HFF-Myc (cell line): ENCODE data around the gene AMIGO1.

Source experiments
- DNase-seq: peaks from one replicate; pipeline ENCODE4 v3.0.0-alpha.2; 2011; ENCODE audit warnings: low read depth; ENCODE audit errors: extremely low read depth
- H3K4me3 ChIP-seq: replicated peaks from 2 replicates; pipeline ENCODE4 v1.5.1; 2011; ENCODE audit warnings: low read depth, mild to moderate bottlenecking, control low read depth, low read length
- CTCF ChIP-seq: IDR thresholded peaks from 2 replicates; pipeline ENCODE4 v1.5.1; 2012; ENCODE audit warnings: mild to moderate bottlenecking, low read depth, low read length, control low read depth; ENCODE audit errors: missing control alignments

AMIGO1 gene

GRCh38 chr1:109538827-109539555 lies 29.5 kb upstream of the AMIGO1 start:
- no peak for DNase-seq
- no peak for TF ChIP-seq CTCF
- H3K4me3 ChIP-seq = no peak overlapping the region

GRCh38 chr1:109537450-109538178 lies 28.1 kb upstream of the AMIGO1 start:
- DNase-seq = no peak
- no peak overlapping the region for H3K4me3 ChIP-seq
- TF ChIP-seq CTCF = no peak

GRCh38 chr1:109535971-109536491 lies 26.5 kb upstream of the AMIGO1 start:
- no peak overlapping the region for H3K4me3 ChIP-seq
- no peak for TF ChIP-seq CTCF
- no peak for DNase-seq

DNA sequence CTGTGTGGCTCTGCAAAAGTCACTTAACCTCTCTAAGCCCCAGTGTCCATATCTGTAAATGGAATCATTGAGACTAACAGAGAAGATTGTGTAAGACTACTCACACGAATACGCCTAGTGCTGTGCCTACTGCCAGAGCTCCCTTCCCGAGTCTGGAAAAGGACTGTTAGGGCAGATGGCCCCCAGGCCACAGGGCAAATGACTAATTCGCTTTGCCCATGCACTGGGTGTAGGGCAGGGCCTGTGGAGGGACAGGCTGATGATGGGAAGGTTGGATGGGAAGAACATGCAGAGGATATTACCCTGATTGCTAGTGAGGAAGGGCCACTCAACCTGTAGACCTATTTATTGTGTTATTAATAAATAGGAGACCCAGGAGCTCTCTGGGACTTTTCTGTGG lies 26.0 kb upstream of the AMIGO1 start:
- TF ChIP-seq CTCF = no peak
- no peak overlapping the region for H3K4me3 ChIP-seq
- no peak for DNase-seq

DNA sequence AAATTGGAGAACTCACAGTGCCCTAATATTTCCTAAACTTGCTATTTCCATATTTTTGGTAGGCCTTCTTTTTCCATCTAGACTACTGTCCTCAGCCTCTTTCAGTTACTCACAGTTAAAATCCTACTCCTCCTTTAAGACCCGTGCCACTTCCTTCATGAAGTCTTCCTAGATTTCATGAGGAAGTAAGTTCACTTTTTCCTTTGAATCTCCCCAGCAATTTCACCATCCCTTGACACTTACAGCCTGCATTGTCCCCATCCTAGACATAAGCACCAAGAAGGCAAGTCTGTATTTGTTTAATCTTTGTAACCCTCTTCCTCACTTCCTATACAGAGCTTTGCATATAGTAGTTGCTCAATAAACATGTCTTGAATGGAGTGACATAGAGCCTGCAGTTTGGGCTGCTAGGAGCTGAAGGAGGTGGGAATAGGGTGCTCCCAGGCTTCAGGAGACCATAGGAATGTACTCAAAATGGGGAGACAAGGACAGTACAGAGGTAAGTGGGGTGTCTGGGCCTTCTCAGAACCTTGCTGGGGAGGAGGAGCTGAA lies 24.9 kb upstream of the AMIGO1 start:
- TF ChIP-seq CTCF = no peak
- H3K4me3 ChIP-seq = no peak overlapping the region
- no peak for DNase-seq

GRCh38 chr1:109532365-109533136 lies 23.0 kb upstream of the AMIGO1 start:
- H3K4me3 ChIP-seq = no peak overlapping the region
- no peak for DNase-seq
- peak; percentile 97 for TF ChIP-seq CTCF
